ENCODE results near the gene RPL29. TPM values are rescaled to one million over a fixed set of nuclear protein-coding genes. Genes with fewer than 3 reads are reported as not detected.

The RPL29 gene
- total and polyA plus RNA-seq, 2 of the 13 experiments (the other 11 are each of a cell fraction or from before 2014, with no cell fraction given), result 1,348 to 2,263 TPM

- no peak for TF ChIP-seq PBX2 (CRISPR knock-in tag; IDR thresholded peaks at IDR 0.05)
- TF ChIP-seq KAT8 (CRISPR knock-in tag; IDR thresholded peaks at IDR 0.05), result 0 out of 2 replicates have a peak, but pooled peaks have one; percentile 33
- TF ChIP-seq ZBTB46 (CRISPR knock-in tag; IDR thresholded peaks at IDR 0.05; ENCODE audit: borderline replicate concordance), result no peak
- peak; percentile 73 for TF ChIP-seq THRA (CRISPR knock-in tag; IDR thresholded peaks at IDR 0.05; ENCODE audit: borderline replicate concordance)
- TF ChIP-seq ZNF224 (CRISPR knock-in tag; IDR thresholded peaks at IDR 0.05), result no peak
- TF ChIP-seq U2AF1 (optimal IDR thresholded peaks at IDR 0.05; ENCODE audit: low read depth, low read length), result no peak
- peak; percentile 27; the same call in 1 of the 2 replicates for TF ChIP-seq HNF1B (CRISPR knock-in tag; IDR thresholded peaks at IDR 0.05)
- TF ChIP-seq MAZ (IDR thresholded peaks at IDR 0.05; ENCODE audit: borderline replicate concordance, low read depth, low read length), result peak; percentile 58; the same call in 1 of the 2 replicates
- 0 out of 2 replicates have a peak, but pooled peaks have one; percentile 46 for TF ChIP-seq MAZ (CRISPR knock-in tag; IDR thresholded peaks at IDR 0.05; ENCODE audit: low read depth)
- no peak for TF ChIP-seq CSRNP2 (CRISPR knock-in tag; conservative IDR thresholded peaks at IDR 0.05; ENCODE audit: low read depth)
- peak; percentile 37; the same call in 1 of the 2 replicates for TF ChIP-seq PHF21A (CRISPR knock-in tag; IDR thresholded peaks at IDR 0.05)
- peak; percentile 94 for TF ChIP-seq KDM3A (CRISPR knock-in tag; IDR thresholded peaks at IDR 0.05; ENCODE audit: low read depth)
- TF ChIP-seq SNAPC2 (CRISPR knock-in tag; IDR thresholded peaks at IDR 0.05), result no peak
- TF ChIP-seq ZBTB37 (CRISPR knock-in tag; IDR thresholded peaks at IDR 0.05), result no peak
- no peak for TF ChIP-seq ZFP36 (IDR thresholded peaks at IDR 0.05; ENCODE audit: borderline replicate concordance, low read depth, low read length, partially characterized antibody)
- no peak for TF ChIP-seq ZBTB8A (CRISPR knock-in tag; IDR thresholded peaks at IDR 0.05; ENCODE audit: borderline replicate concordance, low read depth)
- TF ChIP-seq ZHX1 (CRISPR knock-in tag; IDR thresholded peaks at IDR 0.05; ENCODE audit: low read depth), result no peak
These were observed 5.8 kb upstream of the RPL29 start (continued) for GRCh38 chr3:52001443-52001974.

Measured in HepG2 (cell line).